Nephron progenitor cell (in vitro differentiated cells): ENCODE measurements around the gene OR2J1.
A peak's percentile ranks its signal among the peaks of the same experiment; 100 is the strongest.

Experiments used
- DNase-seq: peaks from one replicate; pipeline ENCODE4 v3.0.0; 2021
- H3K27ac Mint-ChIP-seq: 2 replicates; pipeline ENCODE4 v1.8.0; 2021; ENCODE audit warnings: mild to moderate bottlenecking, moderate library complexity, mixed read lengths
- H3K27me3 Mint-ChIP-seq: 2 replicates; pipeline ENCODE4 v1.8.0; 2021; ENCODE audit warnings: mild to moderate bottlenecking, low read depth, mixed read lengths; ENCODE audit not compliant: poor library complexity
- H3K36me3 Mint-ChIP-seq: 2 replicates; pipeline ENCODE4 v1.8.0; 2021; ENCODE audit warnings: low read depth, mixed read lengths
- H3K4me1 Mint-ChIP-seq: 2 replicates; pipeline ENCODE4 v1.8.0; 2021; ENCODE audit warnings: mixed read lengths
- H3K4me3 Mint-ChIP-seq: 2 replicates; pipeline ENCODE4 v1.8.0; 2021; ENCODE audit warnings: mild to moderate bottlenecking, moderate library complexity, mixed read lengths
- H3K9me3 Mint-ChIP-seq: 2 replicates; pipeline ENCODE4 v1.8.0; 2021; ENCODE audit warnings: mild to moderate bottlenecking, moderate library complexity, mixed read lengths
- TF ChIP-seq, protein P1 (sequence below): fragments of 200-600 bp; sonication (generic); IDR thresholded peaks from 2 replicates; pipeline ENCODE4 v1.5.0; 2021; ENCODE audit warnings: antibody characterized with exemption

OR2J1 gene

GRCh38 chr6:29099190-29099589 is at the start of gene OR2J1:
TSS of gene OR2J1 (plus strand) at chr6:29099490. CDS start at chr6:29100943, 1,453 bp downstream.
- no peak within 1 kb of the TSS for H3K27ac Mint-ChIP-seq
- no peak for DNase-seq
- no peak within 1 kb of the TSS for H3K4me3 Mint-ChIP-seq
- H3K9me3 Mint-ChIP-seq: peaks cover 4% of the 10 kb centered on the region
- H3K36me3 Mint-ChIP-seq: no peaks in the 10 kb centered on the region
- peaks cover 8% of the 10 kb centered on the region for H3K27me3 Mint-ChIP-seq
- no peaks in the 10 kb centered on the region for H3K4me1 Mint-ChIP-seq
- TF ChIP-seq, protein P1, sequence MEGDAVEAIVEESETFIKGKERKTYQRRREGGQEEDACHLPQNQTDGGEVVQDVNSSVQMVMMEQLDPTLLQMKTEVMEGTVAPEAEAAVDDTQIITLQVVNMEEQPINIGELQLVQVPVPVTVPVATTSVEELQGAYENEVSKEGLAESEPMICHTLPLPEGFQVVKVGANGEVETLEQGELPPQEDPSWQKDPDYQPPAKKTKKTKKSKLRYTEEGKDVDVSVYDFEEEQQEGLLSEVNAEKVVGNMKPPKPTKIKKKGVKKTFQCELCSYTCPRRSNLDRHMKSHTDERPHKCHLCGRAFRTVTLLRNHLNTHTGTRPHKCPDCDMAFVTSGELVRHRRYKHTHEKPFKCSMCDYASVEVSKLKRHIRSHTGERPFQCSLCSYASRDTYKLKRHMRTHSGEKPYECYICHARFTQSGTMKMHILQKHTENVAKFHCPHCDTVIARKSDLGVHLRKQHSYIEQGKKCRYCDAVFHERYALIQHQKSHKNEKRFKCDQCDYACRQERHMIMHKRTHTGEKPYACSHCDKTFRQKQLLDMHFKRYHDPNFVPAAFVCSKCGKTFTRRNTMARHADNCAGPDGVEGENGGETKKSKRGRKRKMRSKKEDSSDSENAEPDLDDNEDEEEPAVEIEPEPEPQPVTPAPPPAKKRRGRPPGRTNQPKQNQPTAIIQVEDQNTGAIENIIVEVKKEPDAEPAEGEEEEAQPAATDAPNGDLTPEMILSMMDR: no peak

DNA sequence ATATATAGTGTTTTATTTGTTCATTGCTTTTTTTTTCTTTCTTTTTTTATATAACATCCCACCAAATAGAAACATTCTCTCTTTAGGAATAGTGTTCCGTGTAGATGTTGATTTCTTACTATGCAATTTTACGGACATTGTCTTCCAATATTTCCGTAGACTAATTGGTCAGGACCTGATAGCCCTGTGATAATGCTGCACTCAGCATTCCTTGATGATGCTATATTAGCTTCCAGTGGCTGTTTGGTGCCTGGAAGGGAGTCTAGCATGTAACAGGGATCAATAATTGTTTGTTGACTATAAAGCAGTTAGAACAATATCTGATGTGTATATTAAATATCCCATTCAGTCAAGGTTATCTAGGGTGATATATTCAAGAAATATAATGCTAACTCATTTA is 47.6 kb upstream of the OR2J1 start:
- H3K27ac Mint-ChIP-seq: no peak overlapping the region
- peaks cover 12% of the 10 kb centered on the region for H3K9me3 Mint-ChIP-seq
- TF ChIP-seq, protein P1: no peak
- DNase-seq: no peak
- H3K4me1 Mint-ChIP-seq: no peaks in the 10 kb centered on the region
- no peaks in the 10 kb centered on the region for H3K36me3 Mint-ChIP-seq
- peaks cover 23% of the 10 kb centered on the region for H3K27me3 Mint-ChIP-seq
- H3K4me3 Mint-ChIP-seq: no peak overlapping the region

- Mint-ChIP-seq H3K36me3 (no peaks in the 10 kb centered on the region), H3K27ac (no peak overlapping the region), H3K27me3 (peaks cover 19% of the 10 kb centered on the region), H3K4me3 (no peak overlapping the region), H3K4me1 (no peaks in the 10 kb centered on the region), H3K9me3 (peaks cover 17% of the 10 kb centered on the region)
- TF ChIP-seq, protein P1: peak; percentile 82
- peak; percentile 38 for DNase-seq
Measured at GRCh38 chr6:29071831-29072723, 27.2 kb upstream of the OR2J1 start.

DNA sequence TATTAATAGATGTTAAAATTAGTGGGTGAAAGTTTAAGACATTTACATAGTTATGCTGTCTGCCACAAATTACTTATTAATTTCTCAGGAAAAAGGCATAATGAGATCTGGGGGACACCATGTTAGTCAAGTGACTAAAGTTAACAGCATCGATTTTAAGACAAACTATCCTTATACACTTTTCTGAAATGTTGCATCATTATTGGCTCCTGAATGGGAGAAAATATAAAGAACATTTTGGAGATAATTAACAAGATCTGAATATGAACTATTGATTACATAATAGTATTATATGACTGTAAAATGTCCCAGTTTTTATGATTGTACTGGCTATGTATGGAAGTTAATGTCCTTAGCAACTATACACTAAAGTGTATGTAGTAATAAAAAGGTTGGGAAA is 20.1 kb upstream of the OR2J1 start:
- Mint-ChIP-seq H3K36me3 (no peaks in the 10 kb centered on the region), H3K9me3 (no peaks in the 10 kb centered on the region), H3K27me3 (peaks cover 18% of the 10 kb centered on the region), H3K4me3 (no peak overlapping the region), H3K27ac (no peak overlapping the region), H3K4me1 (no peaks in the 10 kb centered on the region)
- TF ChIP-seq, protein P1: no peak
- DNase-seq: no peak

DNA sequence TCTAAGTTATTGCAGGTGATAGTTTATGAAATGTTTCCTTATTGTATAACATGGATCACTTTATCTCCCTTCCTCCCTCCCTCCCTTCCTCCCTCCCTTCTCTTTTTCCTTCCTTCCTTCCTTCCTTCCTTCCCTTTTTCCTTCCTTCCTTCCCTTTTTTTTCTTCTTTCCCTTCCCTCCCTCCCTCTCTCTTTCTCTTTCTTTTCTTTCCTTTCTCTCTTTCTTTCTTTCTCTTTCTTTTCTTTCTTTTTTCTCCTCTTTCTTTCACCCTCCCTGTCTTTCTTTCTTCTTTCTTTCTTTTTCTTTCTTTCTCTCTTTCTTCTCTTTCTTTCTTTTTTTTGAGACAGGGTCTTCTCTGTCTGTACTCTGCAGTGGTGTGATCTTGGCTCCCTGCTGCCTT is 18.0 kb upstream of the OR2J1 start:
- H3K4me3 Mint-ChIP-seq: no peak overlapping the region

More for the DNA sequence above, 18.0 kb upstream of the OR2J1 start:
- TF ChIP-seq, protein P1: no peak
- Mint-ChIP-seq H3K27ac (no peak overlapping the region), H3K36me3 (no peaks in the 10 kb centered on the region), H3K27me3 (peaks cover 10% of the 10 kb centered on the region), H3K9me3 (no peaks in the 10 kb centered on the region), H3K4me1 (no peaks in the 10 kb centered on the region)
- DNase-seq: no peak
